HepG2 (cell line): ENCODE data around the gene TMEM135. TPM values are rescaled to one million over a fixed set of nuclear protein-coding genes. Genes with fewer than 3 reads are reported as not detected.

Source experiments
- ASH2L ChIP-seq: fragments of 300-600, 200-600 bp; sonication (generic); IDR thresholded peaks from 2 replicates; pipeline ENCODE4 v1.7.0; 2017; ENCODE audit warnings: low read depth, mild to moderate bottlenecking, moderate library complexity, mixed read lengths, low read length; ENCODE audit not compliant: insufficient read length
- CREB1 ChIP-seq, 2 experiments: fragments of 450-650 bp in 1 of 2; IDR thresholded peaks; 2 replicates each; pipeline ENCODE4 v1.6.1; 2016 to 2017; ENCODE audit warnings: control low read depth in 1 of 2, mild to moderate bottlenecking in 1 of 2, missing compliant biosample characterization in 1 of 2, missing genetic modification characterization in 1 of 2
- ELF4 ChIP-seq: sonication (generic); formaldehyde crosslinking; IDR thresholded peaks from 2 replicates; pipeline ENCODE4 v1.5.0; 2020; ENCODE audit warnings: missing genetic modification reagents, mild to moderate bottlenecking, moderate library complexity, borderline replicate concordance
- GPN1 ChIP-seq: sonication (generic); formaldehyde crosslinking; IDR thresholded peaks from 2 replicates; pipeline ENCODE4 v1.5.1; 2020; ENCODE audit warnings: missing genetic modification reagents, borderline replicate concordance
- MIER2 ChIP-seq: IDR thresholded peaks from 2 replicates; pipeline ENCODE4 v1.6.1; 2016; ENCODE audit warnings: missing biosample characterization, missing genetic modification reagents
- MIER3 ChIP-seq: IDR thresholded peaks from 2 replicates; pipeline ENCODE4 v1.6.1; 2016; ENCODE audit warnings: missing compliant biosample characterization, borderline replicate concordance
- NFIC ChIP-seq: IDR thresholded peaks from 2 replicates; pipeline ENCODE4 v1.6.1; 2012; ENCODE audit warnings: mild to moderate bottlenecking, low read length, inconsistent platforms
- NFYB ChIP-seq: sonication (generic); formaldehyde crosslinking; IDR thresholded peaks from 2 replicates; pipeline ENCODE4 v1.4.0; 2020; ENCODE audit warnings: missing genetic modification reagents
- POLR2AphosphoS5 ChIP-seq: IDR thresholded peaks from 2 replicates; pipeline ENCODE4 v1.6.1; 2012; ENCODE audit warnings: low read depth, low read length
- RORA ChIP-seq: sonication (generic); formaldehyde crosslinking; IDR thresholded peaks from 2 replicates; pipeline ENCODE4 v1.5.0; 2020; ENCODE audit warnings: mild to moderate bottlenecking, missing genetic modification reagents, moderate library complexity
- SKI ChIP-seq: fragments of 450-650 bp; IDR thresholded peaks from one replicate; pipeline ENCODE4 v1.6.1; 2018; ENCODE audit warnings: mild to moderate bottlenecking; ENCODE audit not compliant: partially characterized antibody
- SNAI1 ChIP-seq: sonication (generic); formaldehyde crosslinking; IDR thresholded peaks from 2 replicates; pipeline ENCODE4 v1.5.0; 2020; ENCODE audit warnings: mild to moderate bottlenecking, missing genetic modification reagents, borderline replicate concordance
- STAG1 ChIP-seq: sonication (generic); formaldehyde crosslinking; IDR thresholded peaks from 2 replicates; pipeline ENCODE4 v1.4.0; 2020; ENCODE audit warnings: missing genetic modification reagents
- ZMYM4 ChIP-seq: sonication (generic); formaldehyde crosslinking; IDR thresholded peaks from 2 replicates; pipeline ENCODE4 v1.8.1; 2023; ENCODE audit warnings: mild to moderate bottlenecking, missing genetic modification reagents
- ZNF121 ChIP-seq: sonication (generic); formaldehyde crosslinking; IDR thresholded peaks from 2 replicates; pipeline ENCODE4 v1.5.0; 2020; ENCODE audit warnings: mild to moderate bottlenecking, missing genetic modification reagents
- ZNF180 ChIP-seq: sonication (generic); formaldehyde crosslinking; IDR thresholded peaks from 2 replicates; pipeline ENCODE4 v1.4.0; 2020; ENCODE audit warnings: low read depth, missing genetic modification reagents, borderline replicate concordance
- ZNF607 ChIP-seq: sonication (generic); formaldehyde crosslinking; IDR thresholded peaks from 2 replicates; pipeline ENCODE4 v1.5.1; 2020; ENCODE audit warnings: missing genetic modification reagents, mild to moderate bottlenecking, borderline replicate concordance
- ZNF670 ChIP-seq: sonication (generic); formaldehyde crosslinking; IDR thresholded peaks from 2 replicates; pipeline ENCODE4 v1.8.0; 2022; ENCODE audit warnings: mild to moderate bottlenecking, missing genetic modification reagents, borderline replicate concordance
- ZNF878 ChIP-seq: sonication (generic); formaldehyde crosslinking; IDR thresholded peaks from 2 replicates; pipeline ENCODE4 v1.8.1; 2023; ENCODE audit warnings: mild to moderate bottlenecking, missing genetic modification reagents, moderate library complexity
- polyA plus RNA-seq, 8 experiments: library from polyadenylated mRNA; depleted of rRNA in 3 of 8; stranded (reverse) in 7 of 8; unstranded in 1 of 8; fragments of >200 nt; fragmentation: Illumina TruSeq in 4 of 8; extraction: Trizol in 4 of 8; gene quantifications; 2 replicates each; pipeline versions ENCODE4 v1.2.1 to v1.2.3, GENCODE V29; 2011 to 2016; ENCODE audit warnings: low read depth in 4 of 8, missing spikeins in 1 of 8, mixed read lengths in 1 of 8; ENCODE audit not compliant: insufficient read depth in 1 of 8
- total RNA-seq, 5 experiments: library from RNA; depleted of rRNA; stranded (reverse); fragments of >200 nt; fragmentation: Illumina TruSeq; extraction: Trizol; gene quantifications; 2 replicates each; pipeline ENCODE4 v1.2.3, GENCODE V29; 2016; ENCODE audit warnings: low read depth in 1 of 5
- TF ChIP-seq, protein P1 (sequence below): sonication (generic); formaldehyde crosslinking; IDR thresholded peaks from 2 replicates; pipeline ENCODE4 v1.8.1; 2023; ENCODE audit warnings: mild to moderate bottlenecking, moderate library complexity, missing genetic modification reagents
- TF ChIP-seq, protein P2 (sequence below): sonication (generic); formaldehyde crosslinking; IDR thresholded peaks from 2 replicates; pipeline ENCODE4 v1.4.0; 2020; ENCODE audit warnings: missing genetic modification reagents, borderline replicate concordance
- TF ChIP-seq, protein P3 (sequence below): sonication (generic); formaldehyde crosslinking; IDR thresholded peaks from 2 replicates; pipeline ENCODE4 v1.4.0; 2020; ENCODE audit warnings: missing genetic modification reagents
- TF ChIP-seq, protein P4 (sequence below): sonication (generic); formaldehyde crosslinking; IDR thresholded peaks from 2 replicates; pipeline ENCODE4 v1.5.0; 2020; ENCODE audit warnings: missing genetic modification reagents

Gene TMEM135
- total and polyA plus RNA-seq, 2 of the 13 experiments (the other 11 are each of a cell fraction or from before 2014, with no cell fraction given), result 36.6 to 88.9 TPM

DNA sequence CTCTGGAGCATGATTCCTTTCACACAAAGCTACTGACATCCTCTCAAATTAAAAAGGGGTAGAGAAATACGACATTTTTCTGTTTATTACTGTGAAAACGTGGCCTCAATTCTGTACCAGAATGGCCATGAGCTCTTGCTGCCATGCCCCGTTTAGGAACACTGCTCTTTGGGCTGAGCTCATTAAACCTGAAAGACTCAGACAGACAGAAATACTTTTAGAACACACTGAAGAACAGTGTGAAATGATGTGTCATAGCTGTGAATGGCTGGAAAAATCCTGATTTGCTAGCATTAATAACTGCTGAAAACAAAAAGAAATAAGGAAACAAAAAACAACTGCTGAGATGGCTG, 32.2 kb upstream of the TMEM135 start (continued):
- TF ChIP-seq GPN1 (CRISPR knock-in tag), result no peak
- 0 out of 2 replicates have a peak, but pooled peaks have one; percentile 6 for TF ChIP-seq RORA (CRISPR knock-in tag)
- TF ChIP-seq SNAI1 (CRISPR knock-in tag), result no peak
- TF ChIP-seq NFYB (CRISPR knock-in tag), result no peak; the same call in 1 of the 2 replicates
- no peak for TF ChIP-seq SKI
- 0 out of 2 replicates have a peak, but pooled peaks have one; percentile 3 for TF ChIP-seq ZMYM4 (CRISPR knock-in tag)
- TF ChIP-seq, protein P1, sequence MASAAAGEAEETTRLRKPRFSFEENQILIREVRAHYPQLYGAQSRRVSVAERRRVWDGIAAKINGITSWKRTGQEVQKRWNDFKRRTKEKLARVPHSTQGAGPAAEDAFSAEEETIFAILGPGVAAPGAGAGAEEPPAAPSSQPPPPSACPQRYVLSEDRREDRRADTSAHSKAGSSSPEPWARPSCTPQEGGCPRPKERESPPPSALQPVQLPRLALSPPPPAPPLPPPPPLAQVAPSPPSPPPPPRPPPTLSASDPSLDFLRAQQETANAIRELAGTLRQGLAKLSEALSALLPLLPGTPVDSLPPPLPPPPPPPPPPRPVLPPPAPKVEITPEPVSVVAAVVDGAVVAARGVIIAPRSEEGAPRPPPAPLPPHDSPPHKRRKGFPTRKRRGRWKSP, result no peak
- 0 out of 2 replicates have a peak, but pooled peaks have one; percentile 1 for TF ChIP-seq ZNF607 (CRISPR knock-in tag)
- TF ChIP-seq MIER2, result 0 out of 2 replicates have a peak, but pooled peaks have one; percentile 3
- TF ChIP-seq POLR2AphosphoS5, result no peak
- no peak for TF ChIP-seq ELF4 (CRISPR knock-in tag)
- 0 out of 2 replicates have a peak, but pooled peaks have one; percentile 13 for TF ChIP-seq ZNF670 (CRISPR knock-in tag)
- TF ChIP-seq ZNF180 (CRISPR knock-in tag), result no peak
- TF ChIP-seq, protein P2, sequence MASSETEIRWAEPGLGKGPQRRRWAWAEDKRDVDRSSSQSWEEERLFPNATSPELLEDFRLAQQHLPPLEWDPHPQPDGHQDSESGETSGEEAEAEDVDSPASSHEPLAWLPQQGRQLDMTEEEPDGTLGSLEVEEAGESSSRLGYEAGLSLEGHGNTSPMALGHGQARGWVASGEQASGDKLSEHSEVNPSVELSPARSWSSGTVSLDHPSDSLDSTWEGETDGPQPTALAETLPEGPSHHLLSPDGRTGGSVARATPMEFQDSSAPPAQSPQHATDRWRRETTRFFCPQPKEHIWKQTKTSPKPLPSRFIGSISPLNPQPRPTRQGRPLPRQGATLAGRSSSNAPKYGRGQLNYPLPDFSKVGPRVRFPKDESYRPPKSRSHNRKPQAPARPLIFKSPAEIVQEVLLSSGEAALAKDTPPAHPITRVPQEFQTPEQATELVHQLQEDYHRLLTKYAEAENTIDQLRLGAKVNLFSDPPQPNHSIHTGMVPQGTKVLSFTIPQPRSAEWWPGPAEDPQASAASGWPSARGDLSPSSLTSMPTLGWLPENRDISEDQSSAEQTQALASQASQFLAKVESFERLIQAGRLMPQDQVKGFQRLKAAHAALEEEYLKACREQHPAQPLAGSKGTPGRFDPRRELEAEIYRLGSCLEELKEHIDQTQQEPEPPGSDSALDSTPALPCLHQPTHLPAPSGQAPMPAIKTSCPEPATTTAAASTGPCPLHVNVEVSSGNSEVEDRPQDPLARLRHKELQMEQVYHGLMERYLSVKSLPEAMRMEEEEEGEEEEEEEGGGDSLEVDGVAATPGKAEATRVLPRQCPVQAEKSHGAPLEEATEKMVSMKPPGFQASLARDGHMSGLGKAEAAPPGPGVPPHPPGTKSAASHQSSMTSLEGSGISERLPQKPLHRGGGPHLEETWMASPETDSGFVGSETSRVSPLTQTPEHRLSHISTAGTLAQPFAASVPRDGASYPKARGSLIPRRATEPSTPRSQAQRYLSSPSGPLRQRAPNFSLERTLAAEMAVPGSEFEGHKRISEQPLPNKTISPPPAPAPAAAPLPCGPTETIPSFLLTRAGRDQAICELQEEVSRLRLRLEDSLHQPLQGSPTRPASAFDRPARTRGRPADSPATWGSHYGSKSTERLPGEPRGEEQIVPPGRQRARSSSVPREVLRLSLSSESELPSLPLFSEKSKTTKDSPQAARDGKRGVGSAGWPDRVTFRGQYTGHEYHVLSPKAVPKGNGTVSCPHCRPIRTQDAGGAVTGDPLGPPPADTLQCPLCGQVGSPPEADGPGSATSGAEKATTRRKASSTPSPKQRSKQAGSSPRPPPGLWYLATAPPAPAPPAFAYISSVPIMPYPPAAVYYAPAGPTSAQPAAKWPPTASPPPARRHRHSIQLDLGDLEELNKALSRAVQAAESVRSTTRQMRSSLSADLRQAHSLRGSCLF, result no peak
- TF ChIP-seq NFIC, result 0 out of 2 replicates have a peak, but pooled peaks have one; percentile 6
- TF ChIP-seq MIER3 (CRISPR knock-in tag), result no peak
- TF ChIP-seq ZNF878, result 0 out of 2 replicates have a peak, but pooled peaks have one; percentile 4
- no peak for TF ChIP-seq CREB1 (IDR thresholded peaks at IDR 0.05)
- TF ChIP-seq CREB1 (CRISPR knock-in tag; IDR thresholded peaks at IDR 0.05), result peak; percentile 10
- TF ChIP-seq, protein P3, sequence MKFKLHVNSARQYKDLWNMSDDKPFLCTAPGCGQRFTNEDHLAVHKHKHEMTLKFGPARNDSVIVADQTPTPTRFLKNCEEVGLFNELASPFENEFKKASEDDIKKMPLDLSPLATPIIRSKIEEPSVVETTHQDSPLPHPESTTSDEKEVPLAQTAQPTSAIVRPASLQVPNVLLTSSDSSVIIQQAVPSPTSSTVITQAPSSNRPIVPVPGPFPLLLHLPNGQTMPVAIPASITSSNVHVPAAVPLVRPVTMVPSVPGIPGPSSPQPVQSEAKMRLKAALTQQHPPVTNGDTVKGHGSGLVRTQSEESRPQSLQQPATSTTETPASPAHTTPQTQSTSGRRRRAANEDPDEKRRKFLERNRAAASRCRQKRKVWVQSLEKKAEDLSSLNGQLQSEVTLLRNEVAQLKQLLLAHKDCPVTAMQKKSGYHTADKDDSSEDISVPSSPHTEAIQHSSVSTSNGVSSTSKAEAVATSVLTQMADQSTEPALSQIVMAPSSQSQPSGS (CRISPR knock-in tag), result no peak
- TF ChIP-seq STAG1 (CRISPR knock-in tag), result no peak
- peak; percentile 42 for TF ChIP-seq ASH2L
- TF ChIP-seq ZNF121 (CRISPR knock-in tag), result peak; percentile 94
- TF ChIP-seq, protein P4, sequence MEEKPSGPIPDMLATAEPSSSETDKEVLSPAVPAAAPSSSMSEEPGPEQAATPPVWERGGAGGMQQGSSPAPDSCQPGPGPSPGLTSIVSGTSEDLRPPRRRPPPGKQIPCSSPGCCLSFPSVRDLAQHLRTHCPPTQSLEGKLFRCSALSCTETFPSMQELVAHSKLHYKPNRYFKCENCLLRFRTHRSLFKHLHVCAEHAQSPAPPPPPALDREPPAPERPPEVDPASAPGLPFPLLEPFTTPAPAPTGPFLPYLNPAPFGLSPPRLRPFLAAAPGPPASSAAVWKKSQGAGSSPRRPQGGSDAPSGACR, result peak; percentile 4; the same call in 1 of the 2 replicates
